Cardiac fibroblast (primary cell): ENCODE data around the gene LSM4.

Experiments
- DNase-seq, 2 donors: peaks; one replicate each; pipeline versions ENCODE4 v3.0.0 to v3.0.0-alpha.2; 2010; ENCODE audit warnings: low read depth in 2 of 2
- H3K4me3 ChIP-seq, 2 donors: replicated peaks in 1 of 2; 1 replicate in 1 of 2; 2 replicates in 1 of 2; pipeline ENCODE4 v1.5.1; 2011; ENCODE audit warnings: low read depth in 2 of 2, low read length in 2 of 2, mild to moderate bottlenecking in 2 of 2, moderate library complexity in 1 of 2
- CTCF ChIP-seq: IDR thresholded peaks from one replicate; pipeline ENCODE4 v1.5.1; 2011; ENCODE audit warnings: low read depth, mild to moderate bottlenecking, low read length, inconsistent platforms

Gene LSM4

GRCh38 chr19:18300930-18301717, 21.8 kb downstream of the LSM4 start:
- peak; percentile 65 to 80 for DNase-seq
- no peak for TF ChIP-seq CTCF
- no peak overlapping the region for H3K4me3 ChIP-seq

- DNase-seq: no peak
- TF ChIP-seq CTCF: no peak
- no peak overlapping the region for H3K4me3 ChIP-seq
Measured at GRCh38 chr19:18299654-18300053, 23.2 kb downstream of the LSM4 start.

GRCh38 chr19:18298601-18299000, 24.3 kb downstream of the LSM4 start:
- TF ChIP-seq CTCF: no peak
- DNase-seq: no peak
- H3K4me3 ChIP-seq: no peak overlapping the region

- DNase-seq: peak in 1 of 2 donors; percentile 44
Measured at GRCh38 chr19:18297308-18297707, 25.6 kb downstream of the LSM4 start.

GRCh38 chr19:18295034-18295451, 27.8 kb downstream of the LSM4 start:
- DNase-seq: no peak
- no peak for TF ChIP-seq CTCF
- no peak overlapping the region for H3K4me3 ChIP-seq

More at GRCh38 chr19:18297308-18297707, 25.6 kb downstream of the LSM4 start:
- no peak overlapping the region for H3K4me3 ChIP-seq
- TF ChIP-seq CTCF: no peak

GRCh38 chr19:18294467-18294864, 28.4 kb downstream of the LSM4 start:
- TF ChIP-seq CTCF: no peak
- no peak for DNase-seq
- no peak overlapping the region for H3K4me3 ChIP-seq
